Trophoblast cell (in vitro differentiated cells and primary cell): Measurements from ENCODE around the gene ALK.

Experiments
- DNase-seq, 2 donors: peaks; one replicate each; pipeline ENCODE4 v3.0.0-alpha.2; 2016
- H2AFZ ChIP-seq: 2 replicates; pipeline ENCODE4 v1.6.1; 2013; ENCODE audit warnings: low read length, moderate library complexity, mild to moderate bottlenecking; ENCODE audit not compliant: insufficient read depth, poor library complexity
- H2AK5ac ChIP-seq: 2 replicates; pipeline ENCODE4 v1.6.1; 2013; ENCODE audit warnings: mild to moderate bottlenecking, low read length
- H2BK120ac ChIP-seq: 2 replicates; pipeline ENCODE4 v1.6.1; 2013; ENCODE audit warnings: low read length, mild to moderate bottlenecking, moderate library complexity; ENCODE audit not compliant: insufficient read depth, poor library complexity
- H2BK12ac ChIP-seq: 2 replicates; pipeline ENCODE4 v1.6.1; 2013; ENCODE audit warnings: mild to moderate bottlenecking, low read length, moderate library complexity
- H2BK5ac ChIP-seq: 2 replicates; pipeline ENCODE4 v1.6.1; 2013; ENCODE audit warnings: low read length, low read depth, moderate library complexity, mild to moderate bottlenecking; ENCODE audit not compliant: poor library complexity
- H3K14ac ChIP-seq: 2 replicates; pipeline ENCODE4 v1.6.1; 2013; ENCODE audit warnings: mild to moderate bottlenecking, low read length
- H3K18ac ChIP-seq: 2 replicates; pipeline ENCODE4 v1.6.1; 2013; ENCODE audit warnings: mild to moderate bottlenecking, low read length
- H3K23ac ChIP-seq: 2 replicates; pipeline ENCODE4 v1.6.1; 2013; ENCODE audit warnings: low read length
- H3K27ac ChIP-seq: 2 replicates; pipeline ENCODE4 v1.5.1; 2013; ENCODE audit warnings: low read depth, mild to moderate bottlenecking, inconsistent platforms, low read length, moderate library complexity
- H3K27me3 ChIP-seq: 2 replicates; pipeline ENCODE4 v1.6.1; 2013; ENCODE audit warnings: inconsistent platforms, mild to moderate bottlenecking, low read length, moderate library complexity; ENCODE audit not compliant: insufficient read depth
- H3K36me3 ChIP-seq, 2 experiments: 1 replicate in 1 of 2; 2 replicates in 1 of 2; pipeline ENCODE4 v1.6.1; 2013; ENCODE audit warnings: low read length in 2 of 2, mild to moderate bottlenecking in 2 of 2, moderate library complexity in 1 of 2; ENCODE audit not compliant: insufficient read depth in 2 of 2, control insufficient read depth in 1 of 2
- H3K4ac ChIP-seq: 2 replicates; pipeline ENCODE4 v1.6.1; 2013; ENCODE audit warnings: low read depth, mild to moderate bottlenecking, low read length, moderate library complexity
- H3K4me1 ChIP-seq, 2 experiments: 1 replicate in 1 of 2; 2 replicates in 1 of 2; pipeline ENCODE4 v1.6.1; 2013; ENCODE audit warnings: low read length in 2 of 2, mild to moderate bottlenecking in 2 of 2, moderate library complexity in 1 of 2; ENCODE audit not compliant: insufficient read depth in 2 of 2, control insufficient read depth in 1 of 2
- H3K4me2 ChIP-seq: 2 replicates; pipeline ENCODE4 v1.6.1; 2013; ENCODE audit warnings: inconsistent platforms, mild to moderate bottlenecking, low read length, moderate library complexity
- H3K4me3 ChIP-seq: 2 replicates; pipeline ENCODE4 v1.5.1; 2013; ENCODE audit warnings: mild to moderate bottlenecking, low read depth, low read length, inconsistent platforms
- H3K79me1 ChIP-seq: one replicate; pipeline ENCODE4 v1.6.1; 2013; ENCODE audit warnings: low read length
- H3K79me2 ChIP-seq: 2 replicates; pipeline ENCODE4 v1.6.1; 2013; ENCODE audit warnings: low read length, mild to moderate bottlenecking; ENCODE audit not compliant: control insufficient read depth, insufficient read depth, poor library complexity
- H3K9ac ChIP-seq: 2 replicates; pipeline ENCODE4 v1.6.1; 2013; ENCODE audit warnings: mild to moderate bottlenecking, low read length
- H3K9me3 ChIP-seq: 2 replicates; pipeline ENCODE4 v1.6.1; 2013; ENCODE audit warnings: low read depth, mild to moderate bottlenecking, control low read depth, inconsistent platforms, low read length; ENCODE audit not compliant: insufficient read depth
- H4K12ac ChIP-seq: 2 replicates; pipeline ENCODE4 v1.6.1; 2013; ENCODE audit warnings: low read depth, mild to moderate bottlenecking, low read length, moderate library complexity
- H4K8ac ChIP-seq: 2 replicates; pipeline ENCODE4 v1.6.1; 2013; ENCODE audit warnings: low read depth, mild to moderate bottlenecking, low read length, moderate library complexity
- H4K91ac ChIP-seq: one replicate; pipeline ENCODE4 v1.6.1; 2013; ENCODE audit warnings: low read depth, mild to moderate bottlenecking, low read length, moderate library complexity
- WGBS: extraction: QIAGEN DNeasy Blood & Tissue Kit; methylation state at CpG from one replicate; pipeline ENCODE4 v1.1.7; 2013; ENCODE audit warnings: missing lambda C conversion rate; ENCODE audit not compliant: insufficient read length, insufficient coverage; ENCODE audit errors: extremely low coverage; 5-methylcytosine and 5-hydroxymethylcytosine counted together

ALK gene

GRCh38 chr2:29227935-29228675 lies 693.3 kb downstream of the ALK start:
- no peak for DNase-seq
- H3K27me3 ChIP-seq, result no peaks in the 10 kb centered on the region
- WGBS, result no CpG with 5 or more reads among the region's 15 CpGs
- H3K27ac ChIP-seq, result no peak overlapping the region
- no peak overlapping the region for H3K4me3 ChIP-seq
- H2BK5ac ChIP-seq, result no peak overlapping the region
- H4K91ac ChIP-seq, result no peak overlapping the region
- H3K9me3 ChIP-seq, result peaks cover 3% of the 10 kb centered on the region
- no peak overlapping the region for H3K4me2 ChIP-seq
- H3K36me3 ChIP-seq, result no peaks in the 10 kb centered on the region
- no peak overlapping the region for H4K8ac ChIP-seq
- H3K23ac ChIP-seq, result no peak overlapping the region
- no peak overlapping the region for H2BK120ac ChIP-seq
- H3K4me1 ChIP-seq, result peaks cover 0 to 3% of the 10 kb centered on the region in 2 experiments
- H3K4ac ChIP-seq, result no peak overlapping the region
- H2AFZ ChIP-seq, result no peak overlapping the region
- no peak overlapping the region for H2AK5ac ChIP-seq
- H3K18ac ChIP-seq, result no peak overlapping the region
- H3K79me2 ChIP-seq, result no peaks in the 10 kb centered on the region
- no peak overlapping the region for H3K9ac ChIP-seq
- no peak overlapping the region for H2BK12ac ChIP-seq
- no peak overlapping the region for H4K12ac ChIP-seq
- H3K14ac ChIP-seq, result no peak overlapping the region
- no peaks in the 10 kb centered on the region for H3K79me1 ChIP-seq

GRCh38 chr2:29226808-29227207 lies 694.6 kb downstream of the ALK start:
- Histone ChIP-seq H2BK5ac (no peak overlapping the region), H3K9me3 (peaks cover 3% of the 10 kb centered on the region), H3K4me3 (no peak overlapping the region), H3K18ac (no peak overlapping the region), H3K79me2 (no peaks in the 10 kb centered on the region), H2BK120ac (no peak overlapping the region), H3K4ac (no peak overlapping the region), H4K8ac (no peak overlapping the region), H4K91ac (no peak overlapping the region), H3K14ac (no peak overlapping the region), H3K9ac (no peak overlapping the region), H2BK12ac (no peak overlapping the region), H3K79me1 (no peaks in the 10 kb centered on the region), H2AK5ac (no peak overlapping the region), H3K27ac (no peak overlapping the region), H4K12ac (no peak overlapping the region), H3K4me1 (peaks cover 0 to 4% of the 10 kb centered on the region in 2 experiments), H3K23ac (no peak overlapping the region), H2AFZ (no peak overlapping the region), H3K27me3 (no peaks in the 10 kb centered on the region), H3K4me2 (no peak overlapping the region), H3K36me3 (no peaks in the 10 kb centered on the region)
- WGBS, result no CpG with 5 or more reads among the region's 7 CpGs
- no peak for DNase-seq

- Histone ChIP-seq H3K27me3 (no peaks in the 10 kb centered on the region), H3K9ac (no peak overlapping the region), H4K8ac (no peak overlapping the region), H3K4me3 (no peak overlapping the region), H4K12ac (no peak overlapping the region), H3K18ac (no peak overlapping the region), H2BK5ac (no peak overlapping the region), H3K79me1 (no peaks in the 10 kb centered on the region), H3K36me3 (no peaks in the 10 kb centered on the region), H2AK5ac (no peak overlapping the region), H3K9me3 (peaks cover 3% of the 10 kb centered on the region), H3K4ac (no peak overlapping the region), H3K4me1 (peaks cover 0 to 4% of the 10 kb centered on the region in 2 experiments), H3K4me2 (no peak overlapping the region), H3K27ac (no peak overlapping the region), H4K91ac (no peak overlapping the region), H3K23ac (no peak overlapping the region), H2AFZ (no peak overlapping the region), H3K79me2 (no peaks in the 10 kb centered on the region), H2BK12ac (no peak overlapping the region), H2BK120ac (no peak overlapping the region), H3K14ac (no peak overlapping the region)
- no peak for DNase-seq
- WGBS, result no CpG with 5 or more reads among the region's 3 CpGs
Observed at GRCh38 chr2:29226375-29226774, 695.0 kb downstream of the ALK start.

DNA sequence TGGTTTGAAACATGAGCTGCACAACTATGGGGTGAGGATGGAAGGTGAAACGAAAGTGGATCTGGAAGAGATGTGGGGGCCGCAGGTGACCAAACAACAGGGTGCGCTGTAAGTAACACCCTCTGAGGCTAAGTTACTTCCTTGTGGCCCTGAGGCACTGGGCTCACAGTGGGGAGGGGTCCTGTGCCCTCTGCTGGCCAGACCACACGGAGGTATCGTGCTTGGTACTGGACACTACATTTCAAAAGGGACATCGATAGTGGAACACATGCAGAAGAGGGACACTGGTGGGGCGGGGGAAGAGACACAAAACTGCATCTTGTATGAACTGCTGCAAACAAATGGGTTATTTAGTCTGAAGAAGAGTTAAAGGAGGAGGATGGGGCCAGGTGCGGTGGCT lies 695.6 kb downstream of the ALK start:
- H3K4me1 ChIP-seq, result peaks cover 0 to 4% of the 10 kb centered on the region in 2 experiments
- no CpG with 5 or more reads among the region's 8 CpGs for WGBS

More for the DNA sequence above, 695.6 kb downstream of the ALK start:
- Histone ChIP-seq H3K79me1 (no peaks in the 10 kb centered on the region), H2AK5ac (no peak overlapping the region), H3K4me2 (no peak overlapping the region), H3K27ac (no peak overlapping the region), H2BK12ac (no peak overlapping the region), H3K27me3 (no peaks in the 10 kb centered on the region), H3K4ac (no peak overlapping the region), H4K91ac (no peak overlapping the region), H2BK120ac (no peak overlapping the region), H3K9ac (no peak overlapping the region), H3K18ac (no peak overlapping the region), H2AFZ (no peak overlapping the region), H3K9me3 (peaks cover 3% of the 10 kb centered on the region), H3K14ac (no peak overlapping the region), H3K23ac (no peak overlapping the region), H2BK5ac (no peak overlapping the region), H3K79me2 (no peaks in the 10 kb centered on the region), H3K36me3 (no peaks in the 10 kb centered on the region), H4K8ac (no peak overlapping the region), H4K12ac (no peak overlapping the region), H3K4me3 (no peak overlapping the region)
- DNase-seq, result no peak
